Activated CD4-positive, alpha-beta T cell treated with anti-CD3 and anti-CD28 coated beads, Interleukin-2, Interleukin-4, amounts not matched to agents 100 ng/mL and 50 ng/mL, durations not matched to agents 16 hours and 8 hours (primary cell): ENCODE data around the gene TMEM106B.
A peak's percentile ranks its signal among the peaks of the same experiment; 100 is the strongest.

Experiments
- DNase-seq: peaks from one replicate; pipeline ENCODE4 v3.0.0-alpha.2; 2020; ENCODE audit warnings: low spot score

TMEM106B gene

DNA sequence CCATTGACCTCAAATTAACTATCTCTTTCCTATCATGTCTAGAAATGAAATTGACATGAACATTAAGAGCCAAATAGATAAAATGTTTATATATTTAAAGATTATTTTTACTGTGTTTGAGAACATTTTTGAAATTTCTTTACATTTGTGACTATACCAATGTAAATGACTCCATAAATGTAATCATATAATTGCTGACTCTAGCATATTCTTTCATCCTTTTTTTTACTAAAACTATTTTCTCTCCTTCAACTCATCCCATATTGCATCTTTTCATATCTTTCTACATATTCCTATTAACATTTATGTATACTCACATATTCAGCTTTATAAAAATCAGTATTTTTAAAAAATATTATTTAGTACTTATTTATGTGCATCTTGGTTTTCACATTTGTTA is 16.9 kb downstream of the TMEM106B start:
- DNase-seq = no peak

DNA sequence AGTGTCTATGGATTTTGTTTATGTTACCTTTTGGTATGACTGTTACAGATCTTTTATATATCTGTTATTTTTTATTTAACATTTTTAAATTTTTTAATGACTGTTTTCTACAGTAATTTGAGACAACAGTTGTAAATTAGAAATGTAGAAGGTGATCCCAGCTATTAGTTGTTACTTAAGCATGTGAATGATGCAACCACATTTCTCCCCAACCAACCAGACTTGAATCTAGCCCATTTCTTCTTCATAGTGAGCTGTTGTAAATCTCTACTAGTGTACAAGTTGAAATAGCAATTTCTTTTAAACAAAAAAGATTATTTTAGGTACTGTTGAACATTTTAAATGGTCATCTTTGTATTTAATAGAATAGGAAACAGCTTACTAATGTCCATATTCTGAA is 18.0 kb downstream of the TMEM106B start:
- no peak for DNase-seq

DNA sequence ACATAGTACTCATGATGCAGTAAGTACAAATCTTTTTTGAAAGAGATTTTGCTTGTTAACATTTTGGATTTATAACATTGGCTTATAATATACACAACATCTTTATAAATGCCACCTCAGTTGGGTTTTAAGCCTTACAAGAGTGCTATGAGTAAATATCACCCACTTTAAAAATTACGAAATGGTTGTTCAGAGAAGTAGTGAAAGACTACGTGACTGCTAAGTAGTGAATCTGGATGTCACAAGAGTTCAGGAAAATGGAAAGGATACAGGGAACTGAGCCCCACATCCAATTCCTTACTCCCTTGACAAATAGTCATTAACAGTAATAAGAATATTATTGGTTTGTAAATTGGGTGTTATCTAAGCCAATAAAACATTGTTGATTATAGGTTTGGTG is 20.0 kb downstream of the TMEM106B start:
- no peak for DNase-seq

DNA sequence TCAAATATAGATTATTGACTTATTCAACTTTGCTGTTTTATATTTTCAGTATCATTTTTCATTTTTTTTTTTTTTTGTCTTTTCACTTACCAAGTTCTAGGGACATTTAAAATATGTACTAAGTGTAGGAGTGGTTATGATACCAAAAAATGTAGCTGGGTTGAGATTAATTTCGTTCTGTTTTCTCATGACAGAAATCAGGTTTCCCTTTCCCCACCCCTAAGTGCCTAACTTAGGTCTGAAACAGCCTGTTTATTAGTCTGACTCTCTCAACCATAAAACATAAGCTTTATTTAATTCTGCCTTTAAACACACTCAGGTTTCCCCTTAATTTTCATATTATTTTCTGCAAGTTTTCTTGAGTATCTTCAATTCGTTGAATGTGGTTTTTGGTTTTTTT is 22.1 kb downstream of the TMEM106B start:
- no peak for DNase-seq

DNA sequence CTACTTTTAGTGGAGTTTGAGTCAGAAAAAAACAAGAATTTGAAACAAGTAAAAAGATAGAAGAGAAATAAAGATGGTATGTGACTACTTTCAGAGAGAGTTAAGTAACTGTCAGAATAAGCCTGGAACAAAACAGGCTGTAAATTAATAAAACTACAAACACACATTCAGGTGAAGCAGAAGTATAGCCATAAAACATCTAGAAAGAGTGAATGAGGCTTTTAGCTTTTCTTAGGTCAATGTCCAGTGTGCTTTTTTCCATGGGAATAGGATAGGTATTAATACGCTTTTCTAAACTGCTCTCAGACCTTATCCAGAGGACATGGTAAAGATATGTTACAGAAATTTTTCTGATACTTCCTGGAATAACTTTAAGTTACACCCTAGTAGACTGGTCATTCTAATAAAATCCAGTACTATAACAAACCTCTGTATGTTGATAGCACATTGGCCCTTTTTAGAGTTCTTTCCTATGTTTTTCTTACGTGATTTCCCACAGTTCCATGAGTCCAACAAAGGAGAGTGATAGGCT is 23.3 kb downstream of the TMEM106B start:
- DNase-seq = no peak

DNA sequence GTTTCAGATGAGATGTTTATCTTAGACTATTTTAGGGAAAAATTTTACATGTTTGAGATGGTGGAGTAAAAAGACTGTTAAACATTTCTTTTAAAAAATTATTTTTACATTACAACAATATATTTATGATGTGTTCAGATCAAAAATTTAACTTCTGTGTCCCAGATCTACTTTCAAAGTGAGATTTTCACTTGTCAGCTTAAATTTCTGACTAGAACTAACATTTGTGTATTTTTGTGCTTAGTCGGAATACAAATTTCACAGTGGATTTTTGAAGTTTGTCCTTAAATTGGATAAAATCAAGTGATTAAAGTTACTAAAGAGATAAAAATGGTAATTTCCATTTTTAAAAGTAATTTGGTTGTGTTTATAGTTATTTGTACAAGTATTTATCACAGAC is 24.9 kb downstream of the TMEM106B start:
- DNase-seq = no peak

DNA sequence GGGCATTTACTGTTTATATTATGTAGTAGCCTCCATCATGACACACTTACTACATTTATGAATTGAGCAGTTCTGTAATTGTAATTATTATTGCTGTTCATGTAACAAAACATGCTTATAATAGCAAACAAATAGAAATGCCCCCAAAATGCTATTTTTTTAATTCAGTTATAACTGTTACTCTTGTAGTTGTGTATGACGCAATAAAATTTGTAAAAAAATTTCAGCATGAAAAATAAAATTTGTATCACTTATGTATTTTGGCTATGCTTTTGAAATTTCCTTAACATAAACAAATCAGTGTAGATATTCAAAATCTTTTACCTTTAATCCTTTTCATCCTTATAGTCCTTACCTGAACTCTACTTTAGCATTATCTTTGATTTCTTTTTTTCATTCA is 25.9 kb downstream of the TMEM106B start:
- no peak for DNase-seq

DNA sequence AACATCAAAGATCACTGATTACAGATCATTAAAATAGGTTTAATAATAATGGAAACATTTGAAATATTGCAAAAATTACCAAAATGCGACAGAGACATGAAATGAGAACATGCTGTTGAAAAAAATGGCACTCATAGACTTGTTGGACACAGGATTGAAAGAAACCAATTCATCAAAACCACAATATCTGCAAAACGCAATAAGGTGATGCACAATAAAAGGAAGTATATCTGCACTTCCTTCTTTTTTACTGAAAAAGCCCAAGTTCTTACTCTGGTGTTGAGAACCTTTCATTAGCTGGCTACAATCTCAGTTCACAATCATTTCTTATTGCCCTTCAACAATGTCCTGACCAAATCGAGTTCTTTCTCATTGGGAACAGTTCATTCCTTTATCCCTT is 28.7 kb downstream of the TMEM106B start:
- no peak for DNase-seq

DNA sequence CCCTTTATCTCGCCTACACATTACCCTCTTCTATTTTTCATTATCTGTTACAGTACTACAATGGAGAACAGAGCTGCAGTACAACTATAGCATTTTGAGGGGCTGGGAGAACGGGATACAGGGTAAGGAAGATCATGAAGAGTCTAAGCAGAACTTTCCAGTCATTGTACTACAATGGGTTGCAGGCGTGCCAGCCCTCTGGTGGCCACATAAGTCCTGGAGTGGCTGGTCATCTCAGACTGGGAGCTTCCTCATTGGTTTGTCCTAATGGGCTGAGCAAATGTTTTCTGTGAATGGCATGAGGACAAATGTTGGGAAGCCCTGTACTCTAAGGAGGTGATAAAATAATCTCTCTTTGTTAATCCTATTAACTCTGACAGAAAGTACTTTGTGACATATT is 33.0 kb downstream of the TMEM106B start:
- DNase-seq = no peak

DNA sequence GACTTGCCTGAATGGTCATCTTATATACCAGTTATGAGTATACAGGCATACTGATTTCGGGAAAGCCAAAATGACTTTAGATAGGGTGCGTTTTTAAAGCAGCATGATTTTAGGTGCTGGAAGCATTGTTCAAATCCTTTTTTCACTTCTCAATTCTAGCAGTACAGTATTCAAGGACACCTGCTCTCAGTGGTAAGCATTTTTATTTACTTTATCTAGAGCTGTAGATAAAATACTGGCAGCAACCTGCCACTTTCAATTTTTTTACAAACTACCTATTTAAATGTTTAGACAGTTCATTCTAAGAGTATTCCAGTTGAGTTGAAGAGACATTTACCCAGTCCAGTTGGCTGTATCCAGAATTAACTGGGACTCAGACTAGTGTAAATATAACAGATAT is 33.6 kb downstream of the TMEM106B start:
- no peak for DNase-seq

DNA sequence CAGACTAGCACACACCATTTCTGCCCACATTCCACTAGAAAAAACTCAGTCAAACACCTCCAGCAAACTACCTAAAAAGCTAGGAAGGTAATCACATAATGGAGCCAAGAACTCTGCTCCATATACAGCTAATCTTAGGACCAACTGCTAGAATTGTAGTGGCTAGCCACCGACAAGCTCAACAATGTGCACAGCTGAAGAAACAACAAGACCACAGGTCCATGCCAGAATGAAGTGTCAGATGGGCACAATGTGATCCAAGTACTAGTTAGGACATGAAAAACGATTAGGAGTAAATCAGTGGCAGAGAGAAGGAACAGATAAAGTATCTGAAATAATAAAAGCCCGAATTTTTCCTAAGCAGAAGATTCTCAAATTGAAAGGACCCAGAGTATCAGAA is 38.6 kb downstream of the TMEM106B start:
- no peak for DNase-seq

DNA sequence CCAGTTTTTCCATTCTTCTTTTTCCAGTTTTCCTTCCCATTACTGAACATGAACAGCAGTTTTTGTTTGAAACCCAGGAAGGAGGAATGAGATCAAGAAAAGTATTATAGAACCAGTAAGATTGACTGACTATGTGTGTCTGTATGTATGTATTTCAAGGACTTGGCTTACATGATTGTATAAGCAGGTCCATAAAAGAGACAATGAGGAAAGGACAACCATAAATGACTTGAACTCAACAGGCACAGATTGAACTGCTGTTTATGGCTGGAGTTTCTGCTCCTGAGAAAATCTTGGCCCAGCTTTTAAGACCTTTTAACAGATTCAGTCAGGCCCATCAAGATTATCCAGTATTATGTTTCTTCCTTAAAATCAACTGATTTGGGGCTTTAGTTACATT is 39.1 kb downstream of the TMEM106B start:
- DNase-seq = no peak

DNA sequence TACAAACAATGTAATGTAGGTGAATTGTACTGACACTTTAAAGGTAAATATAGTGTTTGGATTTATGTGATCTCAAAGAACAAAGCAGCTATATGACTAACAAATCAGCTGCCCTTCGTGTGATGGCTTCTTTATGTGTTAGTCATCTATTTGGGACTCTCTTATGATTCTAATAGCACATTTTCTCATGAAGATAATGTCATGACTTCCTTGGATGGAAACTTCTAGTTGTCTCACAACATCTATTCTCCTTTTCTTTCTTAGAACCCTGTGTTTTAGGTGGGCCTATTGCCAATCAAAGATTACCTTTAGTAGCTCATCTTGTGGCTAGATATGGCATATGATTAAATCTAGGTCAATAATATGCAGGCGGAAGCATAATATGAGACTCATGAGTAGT is 45.0 kb downstream of the TMEM106B start:
- no peak for DNase-seq

DNA sequence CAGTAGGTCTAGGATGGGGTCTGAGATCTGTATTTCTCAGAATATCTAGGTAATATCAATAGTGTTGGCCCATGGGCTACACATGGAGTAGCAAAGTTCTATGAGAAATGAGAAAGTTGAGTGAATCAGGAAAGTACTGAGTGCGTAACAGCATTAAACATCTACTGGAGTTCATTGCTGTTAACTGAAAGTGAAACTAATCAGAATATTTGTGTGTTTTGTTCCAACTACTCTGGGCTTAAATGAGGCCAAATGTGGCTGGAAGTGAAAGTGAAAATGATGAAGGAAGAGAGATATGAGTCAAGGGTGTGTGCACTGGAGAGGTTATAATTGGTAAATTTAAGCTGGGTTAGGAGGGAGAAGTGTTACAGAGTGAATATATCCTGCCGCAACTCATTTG is 46.5 kb downstream of the TMEM106B start:
- peak; percentile 90 for DNase-seq

DNA sequence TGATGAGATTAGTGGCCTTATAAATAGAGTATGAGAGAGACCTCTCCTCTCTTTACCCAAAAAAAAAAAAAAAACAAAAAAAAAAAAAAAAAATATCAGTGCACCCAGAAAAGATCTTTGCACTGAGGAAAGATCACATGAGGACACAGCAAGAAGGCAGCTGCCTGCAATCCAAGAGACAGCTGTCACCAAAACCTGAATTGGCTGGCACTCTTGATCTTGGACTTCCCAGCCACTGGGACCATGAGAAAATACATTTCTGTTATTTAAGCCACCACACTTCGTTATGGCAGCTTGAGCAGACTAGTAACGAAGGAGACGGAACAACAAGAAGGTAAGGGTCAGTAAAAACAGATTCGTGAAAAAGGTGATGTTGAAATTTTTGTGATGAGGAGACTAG is 47.0 kb downstream of the TMEM106B start:
- DNase-seq = no peak

DNA sequence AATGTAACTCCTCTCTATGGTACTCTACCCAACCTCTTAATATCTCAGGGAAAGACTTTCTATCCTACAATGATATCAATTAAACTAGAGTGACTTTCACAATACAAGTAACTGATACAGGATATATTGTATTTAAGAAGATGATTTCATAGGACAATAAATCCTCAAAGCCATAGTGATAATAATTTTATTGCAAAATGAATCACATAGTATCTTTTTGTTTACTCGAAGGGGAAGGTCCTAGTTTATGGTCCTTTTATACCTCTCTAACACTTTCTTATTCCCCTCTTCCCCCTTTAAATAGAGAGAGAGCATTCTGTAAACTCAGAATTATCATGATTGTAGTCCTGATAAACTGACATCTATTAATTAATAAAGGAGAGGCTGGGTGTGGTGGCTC is 56.4 kb downstream of the TMEM106B start:
- DNase-seq = no peak

DNA sequence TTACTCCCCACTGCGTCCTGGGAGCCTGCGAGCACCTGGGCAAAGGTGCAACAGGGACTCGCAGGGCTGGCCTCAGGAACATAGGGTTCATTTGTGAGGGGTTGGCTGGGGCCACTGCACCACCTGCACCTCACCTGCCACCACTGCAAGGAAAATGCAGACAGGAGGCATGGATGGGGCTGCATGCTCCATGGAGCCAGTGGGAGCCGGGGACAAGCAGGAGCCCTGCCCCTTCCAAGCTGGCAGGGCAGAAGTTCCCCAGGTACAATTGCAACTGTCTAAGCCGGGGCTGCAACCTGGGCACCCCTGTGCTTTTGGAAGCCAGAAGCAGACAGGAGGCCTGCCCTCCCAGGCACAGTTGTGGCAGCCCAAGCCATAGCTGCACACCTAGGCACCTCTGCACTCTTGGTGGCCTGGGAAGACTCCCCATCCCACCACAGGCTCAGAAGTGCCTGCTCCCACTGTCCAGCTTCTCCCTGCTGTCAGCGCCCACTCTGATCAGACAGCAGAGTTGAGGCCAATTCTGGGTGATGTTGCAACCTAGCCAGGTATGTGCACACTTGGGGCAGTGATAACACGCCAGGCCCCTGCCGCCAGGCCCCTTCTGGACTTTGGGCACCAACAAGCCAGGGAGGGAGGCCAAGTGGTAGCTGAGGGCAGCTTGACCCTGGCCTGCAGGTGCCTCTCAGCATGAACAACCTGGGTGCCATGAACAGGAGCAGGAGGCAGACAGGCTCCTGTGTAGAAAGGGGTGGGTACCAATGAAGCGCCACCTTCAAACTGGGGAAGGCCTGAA is 58.2 kb downstream of the TMEM106B start:
- no peak for DNase-seq

DNA sequence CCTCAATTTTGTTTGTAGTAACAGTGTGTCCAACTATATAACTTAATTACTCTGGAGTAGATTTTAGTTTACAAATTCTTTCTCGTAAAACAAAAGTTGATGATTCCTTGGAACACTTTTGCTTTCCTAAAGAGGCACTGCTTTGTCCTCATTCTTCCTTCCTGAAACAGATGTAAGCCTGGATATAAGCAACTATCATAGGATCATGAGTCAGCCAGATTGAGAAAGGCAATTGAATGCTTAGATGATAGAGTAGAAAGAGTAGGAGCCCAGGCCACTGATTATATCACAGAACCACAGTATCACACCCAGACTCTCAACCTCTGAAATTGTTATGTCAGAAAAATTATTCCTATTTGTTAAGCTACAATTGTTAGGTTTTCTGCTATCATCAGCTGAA is 69.9 kb downstream of the TMEM106B start:
- no peak for DNase-seq

DNA sequence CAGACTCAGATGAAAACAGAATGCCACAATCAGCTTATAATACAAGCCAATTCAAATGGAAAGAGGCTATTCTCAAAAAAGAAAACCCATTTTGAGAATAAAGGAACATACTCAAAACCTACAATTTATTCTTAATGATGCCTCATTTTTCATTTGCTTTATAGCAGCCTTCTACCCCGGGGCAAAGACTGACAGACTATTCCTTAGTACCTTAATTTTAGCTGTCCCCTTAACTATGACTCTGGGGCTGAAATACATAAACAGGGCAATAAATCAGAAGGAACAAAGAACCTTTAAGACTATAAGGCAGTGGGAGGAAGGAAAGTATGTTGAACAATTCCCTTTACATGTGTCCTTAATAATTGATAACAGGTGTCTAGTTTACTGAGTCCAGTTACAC is 76.8 kb downstream of the TMEM106B start:
- DNase-seq = no peak

DNA sequence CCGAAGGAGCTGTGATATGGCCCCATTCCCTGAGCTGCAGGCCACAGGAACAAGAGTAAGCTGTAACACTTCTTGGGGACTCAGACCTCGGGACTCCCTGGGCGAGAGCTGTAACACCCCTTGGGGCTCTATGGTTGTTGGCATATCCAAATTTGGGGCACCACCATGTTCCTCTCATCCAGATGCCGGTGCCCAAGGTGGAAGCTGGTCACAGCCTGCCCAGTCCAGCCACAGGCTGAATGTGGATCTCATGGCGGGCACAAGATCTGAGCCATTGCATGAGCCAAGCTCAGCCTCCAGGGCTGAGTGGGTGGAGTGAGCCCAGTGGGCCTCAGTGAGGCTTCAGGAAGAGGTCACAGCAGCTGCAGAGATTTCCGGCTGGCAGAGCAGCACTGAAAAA is 78.9 kb downstream of the TMEM106B start:
- no peak for DNase-seq

DNA sequence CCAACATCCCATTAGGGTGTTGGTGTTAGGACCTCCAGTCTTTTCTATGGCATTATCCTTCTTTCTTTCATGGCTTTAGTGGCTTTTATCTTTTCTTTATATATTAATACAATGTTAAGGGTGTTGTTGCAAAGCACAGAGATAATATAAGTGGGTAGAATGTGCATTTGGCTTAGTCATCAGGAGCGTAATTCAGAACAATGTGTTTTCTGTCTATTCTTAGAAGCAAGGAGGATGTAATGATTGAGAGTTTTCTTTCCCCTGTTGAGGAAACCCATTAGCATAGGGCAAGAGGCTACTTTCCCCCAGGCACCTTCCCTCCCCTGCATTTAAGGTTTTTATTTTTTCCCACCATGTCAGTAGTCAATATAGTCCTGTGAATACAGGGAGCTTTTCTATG is 79.7 kb downstream of the TMEM106B start:
- no peak for DNase-seq

DNA sequence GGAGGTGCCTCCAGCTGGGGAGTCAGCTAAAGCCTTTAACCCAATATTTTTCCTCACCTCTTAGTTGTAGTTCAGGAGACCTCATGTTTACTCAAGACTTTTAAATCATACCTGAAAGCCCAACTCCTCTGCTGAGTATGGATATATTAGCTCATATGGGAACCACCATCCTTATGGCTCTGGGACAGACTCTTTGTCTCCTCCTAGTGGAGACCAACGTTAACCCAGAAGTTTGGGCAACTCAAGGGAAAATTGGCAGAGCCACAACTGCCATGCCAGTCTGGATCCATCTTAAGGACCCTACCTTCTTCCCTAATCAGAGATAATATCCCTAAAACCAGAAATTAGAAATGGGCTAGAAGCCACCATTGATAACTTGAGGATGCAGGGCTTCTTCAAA is 80.8 kb downstream of the TMEM106B start:
- peak; percentile 6 for DNase-seq
